Liver (tissue), 3 donors: ENCODE results near the gene DHRS7.

ENCODE experiments used
- CTCF ChIP-seq: fragments of 150-350 bp; IDR thresholded peaks from 2 replicates; pipeline ENCODE4 v1.5.1; 2017; ENCODE audit warnings: improper control_type of control experiment, low read depth, low read length; ENCODE audit not compliant: missing input control
- HNF4G ChIP-seq: IDR thresholded peaks from 2 replicates; pipeline ENCODE4 v1.6.1; 2016; ENCODE audit warnings: antibody characterized with exemption
- TF ChIP-seq, protein P1 (sequence below): IDR thresholded peaks from 2 replicates; pipeline ENCODE4 v1.6.1; 2016; ENCODE audit warnings: antibody characterized with exemption, mild to moderate bottlenecking
- donor health status: healthy.
- donor health status: healthy.

- no peak for TF ChIP-seq CTCF
- TF ChIP-seq, protein P1, sequence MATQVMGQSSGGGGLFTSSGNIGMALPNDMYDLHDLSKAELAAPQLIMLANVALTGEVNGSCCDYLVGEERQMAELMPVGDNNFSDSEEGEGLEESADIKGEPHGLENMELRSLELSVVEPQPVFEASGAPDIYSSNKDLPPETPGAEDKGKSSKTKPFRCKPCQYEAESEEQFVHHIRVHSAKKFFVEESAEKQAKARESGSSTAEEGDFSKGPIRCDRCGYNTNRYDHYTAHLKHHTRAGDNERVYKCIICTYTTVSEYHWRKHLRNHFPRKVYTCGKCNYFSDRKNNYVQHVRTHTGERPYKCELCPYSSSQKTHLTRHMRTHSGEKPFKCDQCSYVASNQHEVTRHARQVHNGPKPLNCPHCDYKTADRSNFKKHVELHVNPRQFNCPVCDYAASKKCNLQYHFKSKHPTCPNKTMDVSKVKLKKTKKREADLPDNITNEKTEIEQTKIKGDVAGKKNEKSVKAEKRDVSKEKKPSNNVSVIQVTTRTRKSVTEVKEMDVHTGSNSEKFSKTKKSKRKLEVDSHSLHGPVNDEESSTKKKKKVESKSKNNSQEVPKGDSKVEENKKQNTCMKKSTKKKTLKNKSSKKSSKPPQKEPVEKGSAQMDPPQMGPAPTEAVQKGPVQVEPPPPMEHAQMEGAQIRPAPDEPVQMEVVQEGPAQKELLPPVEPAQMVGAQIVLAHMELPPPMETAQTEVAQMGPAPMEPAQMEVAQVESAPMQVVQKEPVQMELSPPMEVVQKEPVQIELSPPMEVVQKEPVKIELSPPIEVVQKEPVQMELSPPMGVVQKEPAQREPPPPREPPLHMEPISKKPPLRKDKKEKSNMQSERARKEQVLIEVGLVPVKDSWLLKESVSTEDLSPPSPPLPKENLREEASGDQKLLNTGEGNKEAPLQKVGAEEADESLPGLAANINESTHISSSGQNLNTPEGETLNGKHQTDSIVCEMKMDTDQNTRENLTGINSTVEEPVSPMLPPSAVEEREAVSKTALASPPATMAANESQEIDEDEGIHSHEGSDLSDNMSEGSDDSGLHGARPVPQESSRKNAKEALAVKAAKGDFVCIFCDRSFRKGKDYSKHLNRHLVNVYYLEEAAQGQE = no peak
- no peak for TF ChIP-seq HNF4G
Measured at GRCh38 chr14:60151715-60152114, 13.5 kb downstream of the DHRS7 start.
